SU-DHL-6 (cell line): ENCODE measurements around the gene STARD3NL.

Experiments used
- H2AFZ ChIP-seq: fragments of 200-600 bp; sonication (generic); 2 replicates; pipeline ENCODE4 v1.6.1; 2014; ENCODE audit warnings: low read depth, mild to moderate bottlenecking, moderate library complexity, mixed read lengths, antibody characterized with exemption, low read length; ENCODE audit not compliant: severe bottlenecking
- H3F3A ChIP-seq: fragments of 200-600 bp; shearing (Covaris generic); 2 replicates; pipeline ENCODE4 v1.6.0; 2016; ENCODE audit warnings: antibody characterized with exemption, mild to moderate bottlenecking; ENCODE audit not compliant: insufficient read depth
- H3K27ac ChIP-seq: fragments of 200-600 bp; sonication (generic); 2 replicates; pipeline ENCODE4 v1.5.1; 2016; ENCODE audit warnings: low read depth, mild to moderate bottlenecking, low read length, moderate library complexity, mixed read lengths
- H3K27me3 ChIP-seq: fragments of 200-600 bp; sonication (generic), shearing (Covaris generic); 2 replicates; pipeline ENCODE4 v1.6.0; 2014; ENCODE audit warnings: mild to moderate bottlenecking, low read length
- H3K36me3 ChIP-seq: fragments of 200-600 bp; sonication (generic); 2 replicates; pipeline ENCODE4 v1.6.1; 2014; ENCODE audit warnings: mild to moderate bottlenecking, low read length, mixed read lengths
- H3K4me2 ChIP-seq: fragments of 300-600, 200-600 bp; shearing (Covaris generic), sonication (generic); 2 replicates; pipeline ENCODE4 v1.6.0; 2014; ENCODE audit warnings: low read length, low read depth, mild to moderate bottlenecking; ENCODE audit not compliant: poor library complexity, severe bottlenecking
- H3K4me3 ChIP-seq: fragments of 200-600 bp; sonication (generic); 2 replicates; pipeline ENCODE4 v1.5.1; 2014; ENCODE audit warnings: antibody characterized with exemption, low read length, mild to moderate bottlenecking, mixed read lengths; ENCODE audit not compliant: insufficient read depth, poor library complexity, severe bottlenecking
- H3K79me2 ChIP-seq: fragments of 200-600 bp; sonication (generic); 2 replicates; pipeline ENCODE4 v1.6.1; 2014; ENCODE audit warnings: mild to moderate bottlenecking, low read length, moderate library complexity; ENCODE audit not compliant: insufficient read depth
- H3K9ac ChIP-seq: fragments of 200-600 bp; sonication (generic); 2 replicates; pipeline ENCODE4 v1.7.0; 2014; ENCODE audit warnings: mild to moderate bottlenecking, low read length
- H3K9me2 ChIP-seq: fragments of 200-600 bp; sonication (generic); replicated peaks from 2 replicates; pipeline ENCODE4 v1.6.1; 2014; ENCODE audit warnings: low read length; ENCODE audit not compliant: insufficient read depth
- H3K9me3 ChIP-seq: fragments of 200-600 bp; sonication (generic); 2 replicates; pipeline ENCODE4 v1.6.1; 2014; ENCODE audit warnings: low read length, mixed read lengths; ENCODE audit not compliant: insufficient read depth
- H4K20me1 ChIP-seq: fragments of 200-600 bp; sonication (generic); 2 replicates; pipeline ENCODE4 v1.6.1; 2014; ENCODE audit warnings: low read depth, mild to moderate bottlenecking, antibody characterized with exemption, low read length, moderate library complexity, mixed read lengths
- EZH2phosphoT487 ChIP-seq: fragments of 200-600 bp; sonication (generic), shearing (Covaris generic); conservative IDR thresholded peaks from 2 replicates; pipeline ENCODE4 v1.6.1; 2018; ENCODE audit warnings: mild to moderate bottlenecking, antibody characterized with exemption, low read length, moderate library complexity, mixed read lengths
- TF ChIP-seq, protein P1 (sequence below): fragments of 200-600 bp; sonication (generic); IDR thresholded peaks from one replicate; pipeline ENCODE4 v1.5.1; 2017; ENCODE audit warnings: antibody characterized with exemption, mild to moderate bottlenecking, low read length, moderate library complexity; ENCODE audit not compliant: insufficient read depth, poor library complexity, severe bottlenecking

Gene STARD3NL

GRCh38 chr7:38222481-38223096 lies 44.5 kb downstream of the STARD3NL start:
- no peak overlapping the region for H3K9ac ChIP-seq
- no peak overlapping the region for H2AFZ ChIP-seq
- no peak overlapping the region for H3K4me3 ChIP-seq
- H3K9me2 ChIP-seq = no peaks in the 10 kb centered on the region
- no peaks in the 10 kb centered on the region for H3K9me3 ChIP-seq
- H3K4me2 ChIP-seq = no peak overlapping the region
- H3K27me3 ChIP-seq = no peaks in the 10 kb centered on the region
- H3K79me2 ChIP-seq = no peaks in the 10 kb centered on the region
- no peaks in the 10 kb centered on the region for H4K20me1 ChIP-seq
- no peak for TF ChIP-seq EZH2phosphoT487
- TF ChIP-seq, protein P1, sequence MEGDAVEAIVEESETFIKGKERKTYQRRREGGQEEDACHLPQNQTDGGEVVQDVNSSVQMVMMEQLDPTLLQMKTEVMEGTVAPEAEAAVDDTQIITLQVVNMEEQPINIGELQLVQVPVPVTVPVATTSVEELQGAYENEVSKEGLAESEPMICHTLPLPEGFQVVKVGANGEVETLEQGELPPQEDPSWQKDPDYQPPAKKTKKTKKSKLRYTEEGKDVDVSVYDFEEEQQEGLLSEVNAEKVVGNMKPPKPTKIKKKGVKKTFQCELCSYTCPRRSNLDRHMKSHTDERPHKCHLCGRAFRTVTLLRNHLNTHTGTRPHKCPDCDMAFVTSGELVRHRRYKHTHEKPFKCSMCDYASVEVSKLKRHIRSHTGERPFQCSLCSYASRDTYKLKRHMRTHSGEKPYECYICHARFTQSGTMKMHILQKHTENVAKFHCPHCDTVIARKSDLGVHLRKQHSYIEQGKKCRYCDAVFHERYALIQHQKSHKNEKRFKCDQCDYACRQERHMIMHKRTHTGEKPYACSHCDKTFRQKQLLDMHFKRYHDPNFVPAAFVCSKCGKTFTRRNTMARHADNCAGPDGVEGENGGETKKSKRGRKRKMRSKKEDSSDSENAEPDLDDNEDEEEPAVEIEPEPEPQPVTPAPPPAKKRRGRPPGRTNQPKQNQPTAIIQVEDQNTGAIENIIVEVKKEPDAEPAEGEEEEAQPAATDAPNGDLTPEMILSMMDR = peak; percentile 91
- H3K36me3 ChIP-seq = 0 out of 2 replicates have a peak, but pooled peaks cover 4% of the 10 kb centered on the region
- no peak overlapping the region for H3K27ac ChIP-seq
- H3F3A ChIP-seq = no peaks in the 10 kb centered on the region

DNA sequence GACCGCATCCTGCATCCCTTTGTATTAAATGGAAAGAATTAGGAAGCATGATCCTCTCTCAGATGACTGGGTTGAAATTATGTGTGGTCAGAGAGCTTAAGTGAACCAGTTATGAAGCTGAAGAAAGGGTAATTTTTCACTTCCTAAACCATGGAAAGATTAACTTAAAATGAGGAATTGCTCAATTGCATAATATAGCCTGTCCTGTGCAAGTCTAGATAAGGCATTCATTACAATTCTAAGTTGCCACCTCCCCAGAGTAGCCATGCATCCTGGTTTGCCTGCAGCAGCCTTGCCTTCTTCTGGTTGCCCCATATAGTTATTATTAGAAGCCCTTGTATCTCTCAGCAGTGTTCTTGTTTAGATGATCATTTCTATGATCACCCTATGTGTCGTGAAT lies 45.3 kb downstream of the STARD3NL start:
- Histone ChIP-seq H3K4me2 (no peak overlapping the region), H3K4me3 (no peak overlapping the region), H3K9me2 (no peaks in the 10 kb centered on the region), H2AFZ (no peak overlapping the region), H3F3A (no peaks in the 10 kb centered on the region), H3K27me3 (no peaks in the 10 kb centered on the region), H3K36me3 (0 out of 2 replicates have a peak, but pooled peaks cover 4% of the 10 kb centered on the region), H3K9ac (no peak overlapping the region), H3K79me2 (no peaks in the 10 kb centered on the region), H3K27ac (no peak overlapping the region), H3K9me3 (no peaks in the 10 kb centered on the region), H4K20me1 (no peaks in the 10 kb centered on the region)
- TF ChIP-seq, protein P1 = no peak
- TF ChIP-seq EZH2phosphoT487 = no peak

DNA sequence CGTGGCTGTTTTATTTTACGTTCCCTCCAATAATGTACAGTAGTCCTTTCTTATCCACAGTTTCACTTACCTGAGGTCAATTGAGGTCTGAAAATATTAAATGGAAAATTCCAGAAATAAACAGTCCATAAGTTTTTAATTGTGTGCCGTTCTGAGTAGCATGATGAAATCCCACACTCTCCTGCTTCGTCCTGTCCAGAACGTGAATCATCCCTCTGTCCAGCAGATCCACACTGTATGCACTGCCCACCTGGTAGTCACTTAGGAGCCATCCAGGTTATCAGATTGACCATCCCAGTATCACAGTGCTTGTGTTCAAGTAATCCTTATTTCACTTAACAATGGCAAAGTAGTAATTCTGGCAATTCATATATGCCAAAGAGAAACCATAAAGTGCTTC lies 46.3 kb downstream of the STARD3NL start:
- H3K27me3 ChIP-seq = no peaks in the 10 kb centered on the region
- H3K9ac ChIP-seq = no peak overlapping the region
- H3K79me2 ChIP-seq = no peaks in the 10 kb centered on the region
- no peaks in the 10 kb centered on the region for H4K20me1 ChIP-seq
- H2AFZ ChIP-seq = no peak overlapping the region
- H3K9me3 ChIP-seq = no peaks in the 10 kb centered on the region
- peaks cover 7% of the 10 kb centered on the region; the same call in 1 of the 2 replicates for H3K36me3 ChIP-seq
- H3K4me2 ChIP-seq = no peak overlapping the region
- no peak for TF ChIP-seq EZH2phosphoT487
- TF ChIP-seq, protein P1 = no peak
- H3K9me2 ChIP-seq = no peaks in the 10 kb centered on the region
- no peak overlapping the region for H3K27ac ChIP-seq
- no peak overlapping the region for H3K4me3 ChIP-seq
- H3F3A ChIP-seq = no peaks in the 10 kb centered on the region
